ENCODE results near the gene HTN3. TPM values are rescaled to one million over a fixed set of nuclear protein-coding genes. Genes with fewer than 3 reads are reported as not detected.
"Not testable (repeated sequence)": the region's sequence is repeated elsewhere in the genome, so short reads cannot be mapped to it uniquely, and the experiment has no call there.

The HTN3 gene
- total and polyA plus RNA-seq, 7 donors, result not detected

GRCh38 chr4:70008771-70009170 is 19.5 kb upstream of the HTN3 start:
- Histone ChIP-seq H3K9me3 (no peaks in the 10 kb centered on the region), H3K36me3 (no peaks in the 10 kb centered on the region), H3K4me1 (no peaks in the 10 kb centered on the region), H3K4me3 (no peak overlapping the region), H3K27me3 (no peaks in the 10 kb centered on the region), H3K27ac (no peak overlapping the region)
- intact Hi-C loops (cut with DNase I), result no loop called here
- WGBS, 2 donors, result 60 to 70% methylated on average over 3 of the region's 3 CpGs
- DNase-seq, result no peak
- TF ChIP-seq CTCF (IDR thresholded peaks at IDR 0.05), result no peak
- TF ChIP-seq POLR2A (IDR thresholded peaks at IDR 0.05), result no peak
- TF ChIP-seq EP300 (IDR thresholded peaks at IDR 0.05), result no peak
- TF ChIP-seq POLR2AphosphoS5 (IDR thresholded peaks at IDR 0.05), result no peak

GRCh38 chr4:70019006-70019405 is 9.3 kb upstream of the HTN3 start:
- DNase-seq; H3K27ac ChIP-seq; H3K4me3 ChIP-seq; H3K9me3 ChIP-seq; H3K36me3 ChIP-seq; H3K27me3 ChIP-seq; intact Hi-C loops (cut with DNase I); H3K4me1 ChIP-seq: not testable (repeated sequence)
- WGBS, 2 donors, result 70 to 74% methylated on average over 8 to 10 of the region's 10 CpGs

- TF ChIP-seq POLR2AphosphoS5 (IDR thresholded peaks at IDR 0.05) (no peak), CTCF (IDR thresholded peaks at IDR 0.05) (no peak), EP300 (IDR thresholded peaks at IDR 0.05) (no peak), POLR2A (IDR thresholded peaks at IDR 0.05) (no peak)
- Histone ChIP-seq H3K4me1 (no peaks in the 10 kb centered on the region), H3K27ac (no peak overlapping the region), H3K36me3 (no peaks in the 10 kb centered on the region), H3K4me3 (no peak overlapping the region), H3K27me3 (no peaks in the 10 kb centered on the region), H3K9me3 (no peaks in the 10 kb centered on the region)
- WGBS, 2 donors, result 83 to 87% methylated on average over 2 of the region's 2 CpGs
- intact Hi-C loops (cut with DNase I), result no loop called here
- no peak for DNase-seq
Observed at GRCh38 chr4:70023218-70023617, 5.0 kb upstream of the HTN3 start.

GRCh38 chr4:70027011-70027410 is 1.2 kb upstream of the HTN3 start:
- Histone ChIP-seq H3K9me3 (no peaks in the 10 kb centered on the region), H3K36me3 (no peaks in the 10 kb centered on the region), H3K27me3 (no peaks in the 10 kb centered on the region), H3K4me1 (no peaks in the 10 kb centered on the region), H3K4me3 (no peak overlapping the region), H3K27ac (no peak overlapping the region)
- TF ChIP-seq POLR2A (IDR thresholded peaks at IDR 0.05) (no peak), CTCF (IDR thresholded peaks at IDR 0.05) (no peak), POLR2AphosphoS5 (IDR thresholded peaks at IDR 0.05) (no peak), EP300 (IDR thresholded peaks at IDR 0.05) (no peak)
- 84 to 86% methylated on average over 5 of the region's 5 CpGs for WGBS, 2 donors
- intact Hi-C loops (cut with DNase I), result no loop called here
- no peak for DNase-seq

- H3K27ac ChIP-seq, DNase-seq: not testable (repeated sequence)
- WGBS, 2 donors, result 92 to 93% methylated on average over 18 of the region's 18 CpGs
Observed at GRCh38 chr4:70037559-70037958, 9.3 kb downstream of the HTN3 start.

GRCh38 chr4:70039928-70040327 is 11.7 kb downstream of the HTN3 start:
- H3K27ac ChIP-seq; H3K9me3 ChIP-seq; H3K4me3 ChIP-seq; H3K36me3 ChIP-seq; DNase-seq; H3K27me3 ChIP-seq; H3K4me1 ChIP-seq; intact Hi-C loops (cut with DNase I): not testable (repeated sequence)

More at GRCh38 chr4:70037559-70037958, 9.3 kb downstream of the HTN3 start:
- H3K27me3 ChIP-seq; intact Hi-C loops (cut with DNase I); H3K9me3 ChIP-seq; H3K4me1 ChIP-seq; H3K36me3 ChIP-seq; H3K4me3 ChIP-seq: not testable (repeated sequence)

Measured in sigmoid colon (tissue), 7 donors.